ENCODE data around the gene GPR107.

GPR107 gene

DNA sequence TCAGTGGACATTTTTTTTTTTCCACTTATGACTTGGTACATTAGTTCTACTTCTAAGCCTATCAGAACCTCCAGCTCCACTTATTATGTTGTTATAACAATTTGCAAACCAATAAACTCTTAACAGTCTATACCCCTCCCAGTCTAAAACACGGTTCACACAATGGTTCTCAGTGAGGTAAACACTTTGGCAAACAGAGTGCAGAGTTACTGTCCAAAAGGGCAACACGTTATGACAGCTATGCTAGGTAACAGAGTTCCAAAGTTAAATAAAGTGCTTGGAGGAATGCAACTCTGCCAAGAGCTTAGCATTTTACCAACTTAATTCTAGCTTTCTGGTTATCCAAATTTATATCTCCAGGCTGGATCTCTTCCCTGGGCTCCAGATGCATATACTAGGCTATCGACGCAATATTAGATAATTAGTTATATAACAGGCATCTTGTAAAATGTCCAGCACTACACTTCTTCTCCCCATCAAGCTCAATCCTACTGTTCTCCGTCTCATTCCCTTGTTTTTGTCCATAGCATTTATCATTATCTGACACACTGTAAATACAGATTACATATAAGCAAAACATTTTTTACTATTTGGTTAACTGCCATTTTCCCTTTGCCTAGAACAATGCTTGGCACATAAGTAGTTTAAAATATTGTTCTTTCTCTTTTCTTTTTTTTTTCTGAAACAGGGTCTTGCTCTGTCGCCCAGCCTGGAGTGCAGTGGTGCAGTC, 25.0 kb upstream of the GPR107 start:
- no peak for DNase-seq

- DNase-seq: no peak
Measured at GRCh38 chr9:130029223-130029973, 24.3 kb upstream of the GPR107 start.

DNA sequence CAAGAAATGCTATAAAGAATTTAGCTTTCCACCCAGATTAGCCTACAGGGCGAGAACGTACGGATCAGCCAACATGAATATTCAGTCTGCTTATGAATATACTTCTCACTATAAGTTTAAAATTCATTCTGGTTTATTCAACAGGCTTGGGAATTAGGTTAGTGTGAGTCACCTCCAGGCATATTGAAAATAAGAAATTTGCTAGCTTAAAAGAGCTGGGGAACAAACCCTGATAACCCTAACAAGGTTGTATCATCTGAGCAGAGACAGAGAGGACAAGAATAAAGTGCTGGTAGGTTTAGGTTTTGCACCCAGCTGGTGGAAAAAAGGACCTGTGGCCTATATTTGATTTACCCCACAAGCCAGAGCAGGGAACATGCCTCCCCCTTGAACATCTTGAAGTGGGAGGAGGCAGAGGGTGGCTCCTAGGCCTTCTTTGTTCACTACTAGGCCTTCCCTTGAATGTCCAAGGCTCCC, 23.0 kb upstream of the GPR107 start:
- no peak for DNase-seq

DNA sequence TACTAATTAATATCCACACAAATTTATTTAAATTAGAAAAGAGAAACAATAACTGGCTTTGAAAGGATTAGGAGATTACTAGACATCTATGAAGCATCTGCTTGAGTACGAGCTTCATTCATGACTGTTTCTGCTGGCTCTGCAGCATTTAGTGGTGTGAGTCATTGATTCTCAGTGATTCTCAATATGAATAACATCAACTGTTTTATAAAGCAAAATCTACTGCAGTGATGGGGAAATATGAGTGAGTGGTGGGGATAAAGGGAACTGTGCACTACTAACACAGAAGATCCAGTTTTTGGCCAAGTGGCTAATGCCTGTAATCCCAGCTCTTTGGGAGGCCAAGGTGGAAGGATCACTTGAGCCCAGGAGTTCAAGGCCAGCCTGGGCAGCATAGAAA, 19.1 kb upstream of the GPR107 start:
- no peak for DNase-seq

DNA sequence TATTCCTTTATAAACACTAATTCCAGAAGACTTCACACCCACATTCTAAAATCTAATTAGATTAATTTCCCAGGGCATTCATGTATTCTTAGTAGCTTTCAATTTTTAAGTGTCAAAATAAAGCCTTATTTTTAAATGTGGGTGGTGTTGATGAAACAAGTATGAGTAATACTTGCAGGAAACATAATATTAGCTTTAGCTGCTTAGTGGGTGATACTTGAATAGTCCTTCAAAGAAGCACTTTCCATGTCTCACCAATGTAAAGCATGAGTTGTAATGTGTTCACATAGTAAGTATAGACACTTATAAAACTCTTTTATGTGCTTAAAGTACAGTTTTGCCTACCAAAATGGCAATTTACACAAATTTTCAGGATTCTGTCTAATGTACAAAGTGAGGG, 17.6 kb upstream of the GPR107 start:
- no peak for DNase-seq

DNA sequence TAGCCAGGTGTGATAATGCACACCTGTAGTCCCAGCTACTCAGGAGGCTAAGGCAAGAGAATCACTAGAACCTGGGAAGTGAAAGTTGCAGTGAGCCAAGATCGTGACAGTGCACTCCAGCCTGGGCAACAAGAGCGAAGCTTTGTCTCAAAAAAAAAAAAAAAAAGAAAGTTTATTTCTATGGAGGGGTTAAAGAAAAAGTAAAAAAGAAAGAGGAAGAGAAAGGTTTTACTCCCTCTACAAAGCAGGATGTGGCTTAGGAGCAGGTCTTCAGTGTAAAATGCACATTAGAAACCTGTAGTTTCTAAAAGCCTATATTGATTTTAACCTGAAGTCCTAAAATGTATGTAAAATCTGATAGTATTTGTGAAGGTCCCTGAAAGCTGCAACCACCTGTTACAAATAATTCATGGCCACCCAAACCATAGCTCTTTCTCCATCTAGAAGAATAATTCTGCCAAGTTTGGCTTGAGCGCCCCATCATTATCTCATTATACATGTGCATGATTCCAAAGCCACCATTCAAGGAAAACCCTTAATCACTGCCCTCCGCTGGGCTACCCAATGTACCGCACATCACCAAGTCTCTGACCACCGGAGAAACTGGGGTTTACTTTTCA, 14.1 kb upstream of the GPR107 start:
- no peak for DNase-seq

GRCh38 chr9:130040984-130041647, 12.6 kb upstream of the GPR107 start:
- no peak for DNase-seq

DNA sequence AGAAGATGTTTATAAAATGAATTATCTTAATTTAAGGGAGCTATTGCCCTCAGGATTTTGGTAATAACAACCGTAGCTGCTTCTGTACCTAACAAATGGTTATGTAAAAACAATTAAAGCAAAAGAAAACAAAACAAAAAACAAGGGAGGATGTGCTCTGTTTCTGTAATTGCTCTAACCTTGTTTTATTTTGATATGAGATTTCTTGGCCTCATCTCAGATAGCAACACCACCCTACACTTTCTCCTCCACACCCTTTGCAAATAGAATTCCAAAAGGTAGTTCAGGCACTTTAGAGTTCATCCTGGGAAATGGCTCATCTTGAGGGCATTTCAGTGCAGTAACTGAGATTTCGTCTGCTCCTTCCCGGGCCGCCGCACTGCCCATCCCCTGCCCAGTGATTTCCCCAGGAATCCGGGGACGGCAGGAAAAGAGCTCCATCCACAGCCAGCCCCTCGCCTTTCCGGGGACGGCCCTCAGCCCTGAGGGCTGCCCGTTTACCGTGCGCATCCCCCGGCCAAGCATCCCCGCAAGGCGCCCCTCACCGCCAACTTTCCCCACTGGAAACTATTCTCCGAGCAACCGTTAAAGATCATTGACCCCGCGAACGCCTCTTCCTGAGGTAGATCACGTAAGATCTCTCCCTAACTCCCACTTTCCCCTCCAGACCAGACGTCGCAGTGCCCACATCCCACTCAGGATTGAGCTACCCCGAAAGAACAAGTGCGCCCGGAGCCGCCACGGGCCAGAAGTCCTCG, 11.9 kb upstream of the GPR107 start:
- DNase-seq: no peak

GRCh38 chr9:130042406-130042884, 11.3 kb upstream of the GPR107 start:
- DNase-seq: no peak

- no peak for DNase-seq
Measured at GRCh38 chr9:130042885-130043653, 10.6 kb upstream of the GPR107 start, which contains the start of gene FNBP1. Gene FNBP1 (minus strand): TSS chr9:130043189. CDS start chr9:130042975, 214 bp downstream.

GRCh38 chr9:130043654-130044623, 9.8 kb upstream of the GPR107 start:
- no peak for DNase-seq

DNA sequence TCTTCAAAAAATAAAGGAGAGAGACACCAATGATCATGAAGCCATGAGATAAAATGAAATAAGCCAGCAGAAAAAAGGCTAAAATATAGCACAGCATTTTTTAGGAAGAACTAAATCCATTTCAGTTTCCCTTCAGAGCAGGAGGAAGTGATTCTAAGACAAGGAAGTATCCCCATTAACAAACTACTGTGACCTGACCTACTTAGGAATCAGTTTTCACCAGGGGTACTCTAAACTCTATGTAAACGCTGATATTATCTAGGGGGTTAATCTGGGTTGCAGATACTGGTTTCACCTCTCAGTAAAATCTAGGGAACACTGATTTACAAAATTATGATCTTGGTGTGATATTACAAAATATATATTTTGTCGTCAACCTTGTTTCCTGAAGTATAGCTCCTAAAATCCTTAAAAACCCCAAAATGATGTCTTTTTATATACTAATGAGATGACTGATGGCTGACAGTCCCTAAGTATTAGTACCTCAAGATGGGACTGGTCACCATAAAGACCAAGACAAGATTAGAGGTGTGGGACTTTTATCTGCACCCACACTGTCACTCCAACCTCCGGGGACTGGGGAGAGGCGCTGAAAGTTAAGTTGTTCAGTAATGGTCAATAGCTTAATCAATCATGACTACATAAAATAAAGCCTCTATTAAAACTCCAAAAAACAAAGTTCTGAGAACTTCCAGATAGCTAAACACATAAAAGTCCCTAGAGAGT, 7.8 kb upstream of the GPR107 start:
- no peak for DNase-seq

DNA sequence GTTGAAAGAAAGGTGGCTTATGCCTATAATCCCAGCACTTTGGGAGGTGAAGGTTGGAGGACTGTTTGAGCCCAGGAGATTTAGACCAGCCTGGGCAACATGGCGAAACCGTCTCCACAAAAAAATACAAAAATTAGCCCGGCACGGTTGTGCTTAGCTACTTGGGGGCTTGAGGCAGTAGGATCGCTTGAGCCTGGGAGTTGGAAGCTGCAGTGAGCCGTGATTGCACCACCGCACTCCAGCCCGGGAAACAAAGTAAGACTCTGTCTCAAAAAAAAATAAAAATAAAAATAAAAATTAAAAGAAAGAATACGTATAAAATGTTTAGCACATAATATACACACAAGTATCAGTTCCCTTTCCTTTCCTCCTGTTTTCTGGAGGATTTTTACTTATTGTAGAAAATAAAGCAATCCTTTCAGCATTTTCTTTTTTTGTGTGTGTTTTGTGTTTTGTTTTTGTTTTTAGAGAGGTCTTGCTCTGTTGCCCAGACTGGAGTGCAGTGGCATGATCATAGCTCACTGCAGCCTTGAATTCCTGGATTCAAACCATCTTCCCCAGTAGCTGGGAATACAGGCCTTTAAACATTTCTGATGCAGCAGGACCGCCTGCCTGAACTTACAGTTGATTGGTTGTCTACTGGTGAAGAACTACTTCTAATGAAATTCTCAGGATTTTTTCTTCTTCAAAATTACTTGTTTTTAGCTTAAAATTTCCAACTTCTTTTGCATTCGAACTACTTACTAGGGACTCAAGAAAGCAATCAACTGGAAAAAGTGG, 4.1 kb upstream of the GPR107 start:
- DNase-seq: no peak

DNA sequence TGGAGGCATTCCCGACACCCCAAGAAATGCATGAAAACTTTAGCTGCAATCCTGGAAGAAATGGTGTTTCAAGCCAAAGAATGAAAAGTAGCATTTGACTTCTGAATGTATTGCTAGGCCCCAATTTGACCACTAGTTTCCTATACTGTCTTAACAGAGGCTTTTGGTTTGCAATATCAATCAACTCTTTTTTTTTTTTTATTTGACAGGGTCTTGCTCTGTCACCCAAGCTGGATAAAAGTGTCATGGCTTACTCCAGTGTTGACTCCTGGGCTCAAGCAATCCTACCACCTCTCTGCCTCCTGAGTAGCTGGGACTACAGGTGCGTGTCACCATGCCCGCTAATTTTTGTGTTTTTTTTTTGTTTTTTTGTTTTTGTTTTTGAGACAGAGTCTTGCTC, 3.2 kb upstream of the GPR107 start:
- DNase-seq: no peak

DNA sequence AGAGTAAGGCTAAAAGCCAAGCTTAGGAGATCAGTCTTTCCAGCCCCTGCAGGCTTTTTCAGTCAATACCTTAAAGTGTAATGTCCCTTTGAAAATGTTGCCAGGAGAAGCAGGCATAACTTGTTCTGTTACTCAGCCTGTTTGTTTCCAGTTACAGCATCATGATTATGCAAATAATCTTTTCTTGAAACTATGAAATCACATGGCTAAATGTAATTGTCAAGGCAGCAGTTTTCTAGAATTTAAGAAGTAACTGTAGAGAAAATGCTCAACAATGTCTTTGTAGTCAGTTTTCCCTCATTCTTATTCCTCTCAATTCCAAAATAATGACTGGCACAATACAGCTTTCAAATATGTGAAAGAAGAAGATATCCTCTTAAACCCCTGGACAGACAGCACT, 1.9 kb upstream of the GPR107 start:
- no peak for DNase-seq

DNA sequence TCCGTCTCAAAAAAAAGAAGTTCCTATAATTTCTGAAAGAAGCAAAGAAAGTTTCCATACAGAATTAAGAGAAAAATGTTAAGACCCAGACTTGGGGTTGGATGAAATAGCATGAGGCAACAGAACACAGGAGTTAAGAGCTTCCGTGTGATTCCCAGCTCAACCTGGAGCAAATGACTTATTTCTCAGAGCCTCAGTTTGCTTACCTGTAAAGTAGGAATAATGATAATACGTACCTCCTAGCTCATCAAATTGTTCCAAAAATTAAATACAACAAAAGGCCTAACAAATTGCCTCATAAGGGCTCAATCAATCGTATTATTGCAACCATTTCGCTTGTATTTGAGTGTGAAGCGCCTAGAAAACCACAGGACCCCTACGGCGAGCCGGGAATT, 600 bp upstream of the GPR107 start:
- DNase-seq: no peak

GRCh38 chr9:130054325-130054786, 650 bp downstream of the GPR107 start:
- no peak for DNase-seq

- no peak for DNase-seq
Measured at GRCh38 chr9:130054820-130055219, 1.1 kb downstream of the GPR107 start.

DNA sequence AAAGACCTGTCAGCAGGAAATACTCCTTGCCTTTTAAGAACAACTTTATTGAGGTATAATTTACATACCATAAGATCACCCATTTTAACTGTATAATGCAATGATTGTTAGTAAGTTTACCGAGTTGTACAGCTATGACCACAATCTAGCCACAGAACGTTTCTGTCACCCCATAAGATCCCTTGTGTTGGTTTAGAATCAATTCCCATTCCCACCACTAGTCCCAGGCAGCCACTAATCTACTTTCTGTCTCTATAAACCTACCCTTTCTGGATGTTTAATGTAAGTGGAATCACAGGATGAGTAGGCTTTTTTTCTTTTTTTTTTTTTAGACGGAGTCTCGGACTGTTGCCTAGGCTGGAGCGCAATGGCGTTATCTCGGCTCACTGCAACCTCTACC, 4.4 kb downstream of the GPR107 start:
- no peak for DNase-seq
